DLD1 (cell line): ENCODE results near the gene RHCG.

ENCODE experiments used
- in situ Hi-C: cut with HindIII; loops from 2 replicates; pipeline ENCODE4 v1.10.0; 2017; ENCODE audit warnings: low sequenced_read_pairs

RHCG gene

GRCh38 chr15:89446255-89446891 is 50.0 kb downstream of the RHCG start:
- in situ Hi-C loops = no loop called here

- in situ Hi-C loops = no loop called here
These were observed 50.9 kb downstream of the RHCG start for GRCh38 chr15:89445518-89445917.

GRCh38 chr15:89444241-89445225 is 51.9 kb downstream of the RHCG start:
- in situ Hi-C loops = no loop called here

- in situ Hi-C loops = no loop called here
These were observed 52.8 kb downstream of the RHCG start for GRCh38 chr15:89443581-89443980.

GRCh38 chr15:89442671-89443307 is 53.6 kb downstream of the RHCG start:
- in situ Hi-C loops = no loop called here

GRCh38 chr15:89442155-89442554 is 54.2 kb downstream of the RHCG start:
- in situ Hi-C loops = no loop called here

GRCh38 chr15:89441295-89441812 is 55.0 kb downstream of the RHCG start:
- in situ Hi-C loops = no loop called here

- in situ Hi-C loops = loop anchor here (5.0 kb wide), 1 partner anchor 77 kb away; no protein-coding TSS in a partner anchor
These were observed 56.6 kb downstream of the RHCG start for GRCh38 chr15:89439764-89440163.

GRCh38 chr15:89436560-89437311 is 59.6 kb downstream of the RHCG start:
- in situ Hi-C loops = loop anchor here (5.0 kb wide), 1 partner anchor 74 kb away; no protein-coding TSS in a partner anchor

- in situ Hi-C loops = loop anchor here (5.0 kb wide), 1 partner anchor 73 kb away; no protein-coding TSS in a partner anchor
These were observed 61.0 kb downstream of the RHCG start for GRCh38 chr15:89435362-89435761.

- in situ Hi-C loops = no loop called here
These were observed 62.7 kb downstream of the RHCG start for GRCh38 chr15:89433686-89434085.

GRCh38 chr15:89430530-89431341 is 65.6 kb downstream of the RHCG start:
- in situ Hi-C loops = no loop called here

- in situ Hi-C loops = no loop called here
These were observed 66.4 kb downstream of the RHCG start for GRCh38 chr15:89429986-89430385.

- in situ Hi-C loops = no loop called here
These were observed 67.4 kb downstream of the RHCG start for GRCh38 chr15:89429023-89429422.

GRCh38 chr15:89428246-89428645 is 68.1 kb downstream of the RHCG start:
- in situ Hi-C loops = no loop called here

- in situ Hi-C loops = no loop called here
These were observed 69.9 kb downstream of the RHCG start for GRCh38 chr15:89426500-89426899.

- in situ Hi-C loops = no loop called here
These were observed 72.4 kb downstream of the RHCG start for GRCh38 chr15:89423981-89424380.
